ENCODE results near the gene JAKMIP2.

GRCh38 chr5:147780924-147781573 lies 1.5 kb downstream of the JAKMIP2 start:
- TF ChIP-seq EP300 (IDR thresholded peaks at IDR 0.05; ENCODE audit: borderline replicate concordance in 1 of 2, low read depth in 1 of 2, low read length in 1 of 2), result no peak
- TF ChIP-seq, protein P1, sequence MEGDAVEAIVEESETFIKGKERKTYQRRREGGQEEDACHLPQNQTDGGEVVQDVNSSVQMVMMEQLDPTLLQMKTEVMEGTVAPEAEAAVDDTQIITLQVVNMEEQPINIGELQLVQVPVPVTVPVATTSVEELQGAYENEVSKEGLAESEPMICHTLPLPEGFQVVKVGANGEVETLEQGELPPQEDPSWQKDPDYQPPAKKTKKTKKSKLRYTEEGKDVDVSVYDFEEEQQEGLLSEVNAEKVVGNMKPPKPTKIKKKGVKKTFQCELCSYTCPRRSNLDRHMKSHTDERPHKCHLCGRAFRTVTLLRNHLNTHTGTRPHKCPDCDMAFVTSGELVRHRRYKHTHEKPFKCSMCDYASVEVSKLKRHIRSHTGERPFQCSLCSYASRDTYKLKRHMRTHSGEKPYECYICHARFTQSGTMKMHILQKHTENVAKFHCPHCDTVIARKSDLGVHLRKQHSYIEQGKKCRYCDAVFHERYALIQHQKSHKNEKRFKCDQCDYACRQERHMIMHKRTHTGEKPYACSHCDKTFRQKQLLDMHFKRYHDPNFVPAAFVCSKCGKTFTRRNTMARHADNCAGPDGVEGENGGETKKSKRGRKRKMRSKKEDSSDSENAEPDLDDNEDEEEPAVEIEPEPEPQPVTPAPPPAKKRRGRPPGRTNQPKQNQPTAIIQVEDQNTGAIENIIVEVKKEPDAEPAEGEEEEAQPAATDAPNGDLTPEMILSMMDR (IDR thresholded peaks at IDR 0.05), result no peak
